Right forelimb (tissue), 1 donor: ENCODE data around the gene XRCC1.
"Not testable (repeated sequence)": the region's sequence is repeated elsewhere in the genome, so short reads cannot be mapped to it uniquely, and the experiment has no call there.

Experiments used
- DNase-seq: peaks from one replicate; pipeline ENCODE4 v3.0.0-alpha.2; 2018

The XRCC1 gene

DNA sequence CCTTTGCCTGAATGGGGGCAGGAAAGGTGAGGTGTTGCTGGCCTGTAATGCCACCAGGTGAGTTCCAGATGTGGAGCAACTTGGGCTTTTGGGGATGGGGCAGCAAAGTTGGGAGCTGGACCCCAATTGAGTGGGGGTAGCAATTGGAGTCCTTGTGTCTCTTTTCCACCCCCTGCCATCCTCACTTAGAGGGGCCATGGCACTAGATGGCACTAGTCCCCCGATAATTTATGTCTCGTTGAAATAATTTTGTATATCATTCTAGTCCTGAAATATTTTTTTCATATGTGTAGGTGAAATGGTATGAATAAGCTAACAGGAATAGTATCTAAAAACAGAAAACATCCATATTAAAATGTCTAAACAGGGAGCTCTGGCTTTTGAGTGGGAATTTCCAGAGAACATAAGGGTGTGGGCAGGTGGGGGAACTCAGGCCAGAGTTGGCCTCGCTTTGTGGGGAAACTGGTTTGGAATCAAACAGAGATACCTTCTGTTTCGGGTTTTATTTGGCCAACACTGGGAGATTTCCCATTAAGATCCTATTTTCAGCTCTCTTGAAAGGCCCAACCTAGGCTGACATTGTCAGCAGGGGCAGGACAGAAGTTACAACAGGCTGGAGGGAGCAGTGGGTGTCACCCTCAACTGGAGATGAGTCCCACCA, 24.4 kb upstream of the XRCC1 start:
- DNase-seq, result no peak

DNA sequence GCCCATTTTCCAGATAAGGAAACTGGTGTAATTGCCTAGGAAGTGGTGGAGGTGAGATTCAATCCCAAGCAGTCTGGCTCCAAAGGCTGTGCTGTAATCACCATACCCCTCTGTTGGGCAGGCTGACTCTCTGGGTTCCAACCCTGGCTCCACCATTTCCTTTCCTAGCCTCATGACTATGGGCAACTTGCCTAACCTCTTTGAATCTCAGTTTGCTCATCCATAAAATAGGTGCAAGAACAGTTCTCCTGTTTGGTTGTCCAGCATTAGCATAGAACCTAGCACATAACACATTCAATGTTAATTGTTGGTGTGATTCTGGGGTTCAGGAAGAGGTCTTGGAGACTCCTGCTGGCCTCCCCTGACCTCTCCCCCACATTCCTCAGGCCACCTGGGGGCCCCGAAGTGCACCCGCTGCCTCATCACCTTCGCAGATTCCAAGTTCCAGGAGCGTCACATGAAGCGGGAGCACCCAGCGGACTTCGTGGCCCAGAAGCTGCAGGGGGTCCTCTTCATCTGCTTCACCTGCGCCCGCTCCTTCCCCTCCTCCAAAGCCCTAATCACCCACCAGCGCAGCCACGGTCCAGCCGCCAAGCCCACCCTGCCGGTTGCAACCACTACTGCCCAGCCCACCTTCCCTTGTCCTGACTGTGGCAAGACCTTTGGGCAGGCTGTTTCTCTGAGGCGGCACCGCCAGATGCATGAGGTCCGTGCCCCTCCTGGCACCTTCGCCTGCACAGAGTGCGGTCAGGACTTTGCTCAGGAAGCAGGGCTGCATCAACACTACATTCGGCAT, 23.3 kb upstream of the XRCC1 start:
- no peak for DNase-seq

DNA sequence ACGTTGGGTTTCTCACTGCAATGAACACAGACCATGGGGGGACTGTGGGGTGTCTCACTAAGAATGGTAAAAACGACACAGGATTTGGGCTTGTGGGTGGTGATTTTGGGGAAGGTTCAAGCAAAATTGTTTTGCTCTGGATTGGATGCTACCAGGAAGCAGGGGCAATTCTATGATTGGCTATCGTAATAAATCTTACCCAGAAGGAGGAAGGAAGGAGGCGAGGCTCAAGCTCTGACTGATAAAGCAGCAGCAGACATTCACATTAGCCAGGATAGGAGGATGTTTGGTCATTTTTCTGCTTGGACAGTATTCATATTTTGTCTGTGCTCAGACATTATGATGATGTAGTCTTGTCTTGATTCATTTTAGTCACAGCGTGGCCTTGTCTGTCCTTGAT, 22.5 kb upstream of the XRCC1 start:
- DNase-seq, result no peak

DNA sequence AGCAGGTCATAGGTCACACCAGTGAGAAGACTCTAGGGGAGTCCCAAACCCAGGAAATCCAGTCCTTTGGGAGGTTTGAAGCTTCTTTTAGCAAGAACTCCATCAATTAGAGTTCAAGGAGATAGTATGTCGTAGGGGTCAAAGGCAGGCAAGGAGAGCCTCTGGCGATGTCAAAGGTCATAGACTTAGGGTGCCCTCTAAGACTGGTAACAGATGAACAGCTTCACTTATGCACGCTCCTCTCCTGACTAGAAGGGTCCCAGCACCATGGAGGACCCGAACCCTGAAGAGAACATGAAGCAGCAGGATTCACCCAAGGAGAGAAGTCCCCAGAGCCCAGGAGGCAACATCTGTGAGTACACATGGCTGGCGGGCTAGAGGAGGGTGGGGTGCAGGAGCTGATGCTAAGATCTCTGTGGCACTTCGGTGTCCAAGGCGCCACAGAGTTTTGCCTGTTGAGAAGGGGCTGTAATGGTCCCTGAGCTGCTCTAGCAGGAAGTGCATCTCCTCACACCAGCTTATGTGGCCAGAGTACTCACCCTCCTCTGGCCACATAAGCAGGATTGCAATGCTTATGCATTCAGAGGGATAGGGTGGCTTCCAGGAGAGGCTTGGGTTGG, 21.6 kb upstream of the XRCC1 start:
- DNase-seq, result no peak

DNA sequence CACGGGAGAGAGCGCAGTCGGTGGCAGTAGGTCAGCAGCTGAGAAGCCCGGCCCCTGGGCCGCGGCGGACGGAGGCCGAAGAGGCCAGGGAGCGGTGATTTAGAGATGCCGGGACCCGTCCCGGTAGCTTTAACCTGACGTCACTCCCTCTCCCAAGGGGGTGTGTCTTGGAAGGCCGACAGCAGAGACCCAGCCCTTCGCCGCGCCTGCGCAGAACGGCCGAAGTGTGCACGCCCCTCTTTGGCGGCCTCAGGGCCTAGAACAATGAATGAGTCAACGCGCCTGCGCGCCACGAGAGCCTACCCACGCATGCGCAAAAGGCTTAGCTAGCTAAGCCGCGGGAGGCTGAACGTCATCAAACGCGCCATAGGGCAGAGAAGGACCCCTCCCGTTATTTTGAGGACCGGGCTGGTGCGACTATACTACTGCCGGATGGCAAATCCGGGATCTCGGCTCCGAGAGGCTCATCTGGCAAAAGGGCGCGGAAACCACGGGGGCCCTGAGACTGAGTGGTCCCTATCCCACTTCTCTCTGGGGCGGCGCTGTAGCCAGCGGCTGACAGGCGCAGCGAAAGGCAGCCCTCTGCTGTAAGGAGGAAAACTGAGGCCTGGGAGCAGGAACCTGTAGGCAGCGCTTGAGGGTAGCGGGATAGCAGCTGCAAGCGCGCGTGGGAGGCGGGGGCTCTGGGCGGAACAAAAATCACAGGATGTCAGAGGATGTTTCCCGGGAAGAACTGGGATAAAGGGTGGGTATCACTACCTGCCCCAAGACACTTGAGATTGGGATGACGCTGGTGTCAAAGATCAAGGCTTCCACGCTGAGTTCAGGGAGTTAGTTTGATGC, 20.9 kb upstream of the XRCC1 start, which contains the start of the genes IRGQ and ZNF576:
Gene IRGQ, minus strand, starts transcription at position 136 of the 843 bp plus-strand sequence. CDS start 796 bp downstream, outside the sequence.
Gene ZNF576, plus strand, starts transcription at position 597 of the 843 bp plus-strand sequence. CDS start 514 bp downstream, outside the sequence.
- DNase-seq, result peak; percentile 100

DNA sequence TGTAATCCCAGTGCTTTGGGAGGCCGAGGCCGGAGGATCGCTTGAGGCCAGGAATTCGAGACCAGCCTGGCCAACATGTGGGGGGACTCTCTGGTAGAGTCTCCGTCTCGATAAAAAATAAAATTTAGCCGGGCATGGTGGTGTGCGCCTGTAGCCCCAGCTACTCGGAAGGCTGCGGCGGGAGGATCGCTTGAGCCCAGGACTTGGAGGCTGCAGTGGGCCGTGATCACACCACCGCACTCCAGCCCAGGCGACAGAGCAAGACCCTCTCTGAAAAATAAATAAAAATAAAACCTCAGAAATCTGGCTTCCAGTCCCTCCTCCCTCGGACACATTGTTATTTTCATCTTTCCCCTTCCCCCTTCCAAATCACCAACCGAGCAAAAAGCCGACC, 20.3 kb upstream of the XRCC1 start:
- DNase-seq, result no peak

DNA sequence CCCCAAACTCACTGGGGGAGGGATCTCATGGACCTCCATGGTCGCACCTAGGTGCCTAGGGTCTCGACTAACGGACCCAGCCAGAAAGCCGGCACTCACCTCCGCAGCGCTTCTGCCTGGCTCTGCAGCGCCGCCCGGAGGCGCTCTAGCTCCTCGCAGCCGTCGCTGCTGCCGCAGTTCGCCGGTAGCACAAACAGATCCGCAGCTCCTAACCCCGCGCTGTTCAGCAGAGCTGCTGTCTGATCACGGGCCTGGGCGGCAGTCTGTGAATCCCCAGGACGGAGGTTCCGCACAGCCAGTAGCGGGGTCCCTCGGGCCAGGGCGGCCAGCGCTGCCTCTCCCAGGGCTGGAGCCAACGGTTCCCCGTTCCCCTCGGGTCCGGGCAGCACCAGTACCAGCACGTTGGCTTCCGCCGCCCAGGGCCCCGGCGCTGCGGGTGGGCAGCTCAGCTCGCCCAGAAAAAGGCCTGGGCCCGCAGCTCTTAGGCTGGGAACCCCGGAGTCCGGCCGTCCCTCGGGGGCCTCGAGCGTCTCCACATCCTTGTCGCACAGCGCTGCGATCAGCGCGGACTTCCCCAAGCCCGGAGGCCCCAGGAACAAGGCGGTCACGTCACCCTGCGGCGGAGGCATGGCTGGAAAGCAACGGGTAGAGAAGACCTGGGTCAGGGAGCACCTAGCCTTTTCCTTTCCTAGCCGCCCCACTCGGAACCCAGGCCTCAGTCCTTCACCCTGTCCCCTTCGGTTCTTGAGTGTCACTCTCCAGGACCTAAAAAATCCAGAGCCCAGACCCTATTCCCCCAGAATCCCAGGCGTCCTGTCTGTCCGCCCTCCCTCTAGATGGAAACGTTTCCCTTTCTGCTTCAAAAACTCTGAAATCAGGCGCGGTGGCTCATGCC, 19.6 kb upstream of the XRCC1 start:
- peak; percentile 68 for DNase-seq

DNA sequence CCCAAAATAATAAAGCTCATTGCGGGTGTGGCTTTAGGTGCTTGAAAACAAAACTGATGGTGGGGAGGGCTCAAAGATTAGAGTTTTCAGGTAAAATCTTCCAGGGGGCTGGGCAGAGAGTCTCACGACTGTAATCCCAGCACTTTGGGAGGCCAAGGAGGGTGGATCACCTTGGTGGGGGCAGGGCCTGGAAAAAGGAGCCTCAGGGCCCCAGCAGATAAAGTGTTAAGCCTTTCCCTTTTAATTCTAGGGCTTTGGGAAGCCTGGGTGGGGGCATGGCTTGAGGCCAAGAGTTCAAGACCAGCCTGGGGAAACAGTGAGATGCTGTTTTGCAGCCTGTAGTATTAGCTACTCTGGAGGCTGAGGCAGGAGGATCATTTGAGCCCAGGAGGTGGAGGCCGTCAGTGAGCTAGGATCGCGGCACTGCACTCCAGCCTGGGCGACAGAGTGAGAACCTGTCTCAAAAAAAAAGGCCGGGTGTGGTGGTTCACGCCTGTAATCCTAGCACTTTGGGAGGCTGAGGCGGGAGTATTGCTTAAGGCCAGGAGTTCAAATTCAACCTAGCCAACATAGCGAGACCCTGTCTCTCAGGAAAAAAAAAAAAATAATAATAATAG, 18.9 kb upstream of the XRCC1 start:
- no peak for DNase-seq

DNA sequence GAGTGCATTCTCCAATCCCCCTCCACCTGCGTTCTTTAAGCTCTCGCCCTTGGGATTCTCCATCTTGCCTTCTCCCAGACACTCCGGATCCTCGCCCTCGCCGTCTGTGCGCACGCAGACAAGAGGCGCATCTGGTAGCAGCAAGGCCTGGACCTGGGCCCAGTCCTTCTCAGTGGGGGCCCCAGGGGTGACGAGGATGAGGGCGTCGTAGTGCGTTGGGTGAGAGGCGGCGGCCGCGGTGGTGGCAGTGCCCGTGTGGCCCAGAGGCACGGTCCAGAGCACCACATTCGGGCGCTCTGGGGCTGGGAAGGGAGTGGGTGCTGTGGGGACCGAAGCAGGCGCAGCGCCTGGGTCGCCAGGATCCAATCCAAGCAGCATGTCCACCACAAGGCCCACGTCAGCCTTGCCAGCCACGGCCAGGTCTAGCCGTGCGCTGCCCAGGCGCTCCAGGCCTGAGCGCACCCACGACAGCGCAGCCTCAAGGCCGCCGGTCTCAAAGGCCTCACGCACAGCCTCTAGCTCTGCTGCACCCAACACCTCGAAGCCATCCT, 17.5 kb upstream of the XRCC1 start:
- DNase-seq, result no peak

DNA sequence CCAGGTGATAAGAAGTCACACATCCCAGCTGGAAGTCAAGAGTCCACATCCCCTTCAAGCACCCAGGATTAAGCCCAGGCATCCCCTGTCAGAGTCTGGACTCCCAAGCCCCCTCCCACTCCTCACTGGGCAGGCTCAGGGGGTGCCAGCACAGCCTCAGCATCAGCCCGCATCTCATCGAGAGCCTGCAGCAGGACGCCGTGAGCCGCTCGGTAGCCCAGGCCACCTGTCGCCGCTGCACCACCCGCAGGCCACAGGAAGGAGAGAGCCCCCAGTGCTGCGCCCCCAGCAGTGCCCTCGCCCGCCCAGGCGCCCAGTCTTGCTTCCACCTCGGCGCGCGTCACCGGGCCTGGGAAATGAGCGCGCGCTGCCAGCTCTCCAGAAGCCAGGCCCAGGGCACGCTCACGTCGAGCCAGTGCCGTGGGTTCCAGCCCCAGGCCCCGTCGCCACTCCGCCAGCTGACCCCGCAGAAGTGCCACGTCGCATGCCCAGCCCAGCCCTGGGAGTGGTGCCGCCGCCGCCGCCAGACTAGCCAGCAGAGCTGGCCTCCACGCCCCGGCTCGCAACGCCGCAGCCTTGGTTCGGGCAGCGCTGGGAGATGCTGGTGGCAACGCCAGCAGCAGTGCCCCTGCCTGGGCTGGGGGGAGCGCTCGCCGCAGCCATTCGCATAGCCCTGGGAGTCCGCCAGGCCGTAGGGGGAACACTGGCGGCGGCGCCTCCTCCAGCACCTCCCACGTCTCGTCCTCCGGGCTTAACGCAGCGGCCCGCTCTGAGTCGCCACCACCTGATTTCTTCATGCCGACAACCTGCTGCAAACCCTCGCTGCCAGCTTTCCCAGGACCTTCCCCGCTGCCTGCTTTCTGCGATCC, 16.8 kb upstream of the XRCC1 start:
- DNase-seq, result no peak

DNA sequence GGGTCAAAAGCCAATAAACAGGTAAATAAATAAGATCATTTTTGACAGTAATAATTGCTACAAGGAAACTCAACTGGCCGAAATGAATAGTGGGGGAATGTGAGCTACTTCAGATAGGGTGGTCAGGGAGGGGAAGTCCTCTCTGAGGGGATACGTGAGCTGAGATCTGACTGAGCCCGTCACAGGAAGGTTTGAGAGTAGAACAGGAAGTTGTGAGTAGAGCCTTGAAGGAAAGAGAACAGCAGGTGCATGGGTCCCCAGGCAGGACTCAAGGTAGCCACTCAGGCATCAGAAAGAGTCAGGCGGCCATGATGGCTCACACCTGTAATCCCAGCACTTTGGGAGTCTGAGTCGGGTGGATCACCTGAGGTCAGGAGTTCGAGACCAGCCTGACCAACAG, 14.4 kb upstream of the XRCC1 start:
- DNase-seq, result no peak

DNA sequence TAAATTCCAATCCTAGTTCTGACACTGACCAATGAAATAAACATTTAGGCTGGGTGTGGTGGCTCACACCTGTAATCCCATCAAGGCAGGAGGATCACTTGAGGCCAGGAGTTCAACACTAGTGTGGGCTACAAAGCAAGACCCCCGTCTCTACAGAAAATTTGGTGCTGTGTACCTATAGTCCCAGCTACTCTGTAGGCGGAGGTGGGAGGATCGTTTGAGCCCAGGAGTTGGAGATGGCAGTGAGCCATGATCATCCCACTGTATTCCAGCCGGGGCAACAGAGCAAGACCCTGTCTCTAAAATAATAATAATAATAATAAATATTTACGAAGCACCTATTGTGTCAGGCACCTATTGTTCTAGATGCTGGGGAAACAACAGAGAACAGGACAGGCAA, 13.9 kb upstream of the XRCC1 start:
- DNase-seq, result no peak

DNA sequence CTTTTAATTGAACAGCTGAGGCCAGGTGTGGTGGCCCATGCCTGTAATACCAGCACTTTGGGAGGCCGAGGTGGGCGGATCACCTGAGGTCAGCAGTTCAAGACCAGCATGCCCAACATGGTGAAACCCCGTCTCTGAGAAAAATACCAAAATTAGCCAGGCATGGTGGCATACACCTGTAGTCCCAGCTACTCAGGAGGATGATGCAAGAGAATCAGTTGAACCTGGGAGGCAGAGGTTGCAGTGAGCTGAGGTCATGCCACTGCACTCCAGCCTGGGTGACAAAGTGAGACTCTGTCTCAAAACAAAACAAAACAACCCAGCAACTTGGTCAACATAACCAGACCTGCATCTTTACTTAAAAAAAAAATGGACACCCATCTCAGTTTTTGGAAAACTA, 11.7 kb upstream of the XRCC1 start:
- DNase-seq, result not testable (repeated sequence)

DNA sequence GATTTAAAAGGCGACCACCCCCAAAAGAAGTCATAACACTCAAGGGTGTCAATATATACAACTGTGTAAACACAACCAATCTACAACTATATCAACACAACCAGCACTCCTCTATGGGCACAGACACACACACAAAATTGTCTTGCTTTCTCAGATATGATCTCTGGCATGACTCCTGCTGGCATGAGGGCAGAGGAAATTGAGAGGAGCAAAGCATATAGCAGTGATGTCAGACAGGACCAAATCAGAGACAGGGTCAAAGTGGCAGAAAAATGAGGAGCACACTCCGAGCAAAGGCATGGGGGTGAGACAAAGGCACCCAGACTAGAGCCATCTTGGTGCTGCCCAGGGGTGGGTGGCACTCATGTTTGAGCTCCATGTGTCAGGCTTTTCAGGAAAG, 11.0 kb upstream of the XRCC1 start:
- DNase-seq, result no peak

DNA sequence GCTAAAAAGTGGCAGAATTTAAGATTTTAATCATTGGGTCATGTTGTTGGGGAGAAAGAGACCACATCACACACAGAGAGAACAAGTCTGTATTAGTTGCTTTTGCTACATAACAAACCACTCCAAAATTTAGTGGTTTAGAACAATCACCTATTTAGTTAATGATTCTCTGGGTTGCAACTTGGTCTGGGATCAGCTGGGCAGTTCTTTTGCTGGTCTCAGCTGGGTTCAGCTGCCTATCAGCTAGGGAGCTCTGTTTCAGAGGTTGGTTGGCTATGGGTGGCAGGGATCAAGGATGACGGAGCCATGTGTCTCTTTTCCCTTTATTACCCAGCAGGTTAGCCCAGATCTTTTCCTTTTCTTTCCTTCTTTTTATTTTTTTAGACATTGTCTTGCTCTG, 9.2 kb upstream of the XRCC1 start:
- no peak for DNase-seq

DNA sequence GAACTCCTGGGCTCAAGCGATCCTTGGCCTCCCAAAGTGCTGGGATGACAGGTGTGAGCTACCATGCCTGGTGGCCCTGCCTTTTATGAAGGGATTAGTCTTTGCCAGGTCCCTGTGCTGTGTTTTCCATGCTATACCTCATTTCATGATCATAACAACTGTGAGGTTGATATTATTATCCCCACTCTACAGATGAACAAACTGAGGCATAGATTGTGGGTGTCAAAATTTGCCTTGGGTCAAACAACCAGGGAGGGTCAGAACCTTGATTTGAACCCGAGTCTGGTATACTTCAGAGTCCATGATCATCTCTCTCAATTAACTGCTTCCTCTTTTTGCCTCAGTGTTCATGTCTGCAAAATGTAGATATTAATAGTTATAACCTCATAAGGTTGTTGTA, 7.2 kb upstream of the XRCC1 start:
- no peak for DNase-seq

DNA sequence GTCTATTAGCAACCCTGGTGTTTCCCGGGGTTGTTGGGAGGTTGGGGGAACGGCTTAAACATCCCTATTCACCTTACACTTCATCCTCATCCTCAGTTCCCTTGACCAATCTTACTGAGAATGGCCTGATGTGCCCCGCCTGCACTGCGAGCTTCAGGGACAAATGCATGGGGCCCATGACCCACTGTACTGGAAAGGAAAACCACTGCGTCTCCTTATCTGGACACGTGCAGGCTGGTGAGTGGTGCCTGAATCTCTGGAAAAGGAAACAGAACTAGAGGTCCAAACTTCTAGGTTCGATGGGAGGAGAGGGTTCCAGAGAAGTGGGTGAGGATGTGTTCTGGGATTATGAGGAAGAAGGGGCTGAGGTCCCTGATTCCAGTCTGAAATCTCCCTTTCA, 6.1 kb upstream of the XRCC1 start:
- no peak for DNase-seq

DNA sequence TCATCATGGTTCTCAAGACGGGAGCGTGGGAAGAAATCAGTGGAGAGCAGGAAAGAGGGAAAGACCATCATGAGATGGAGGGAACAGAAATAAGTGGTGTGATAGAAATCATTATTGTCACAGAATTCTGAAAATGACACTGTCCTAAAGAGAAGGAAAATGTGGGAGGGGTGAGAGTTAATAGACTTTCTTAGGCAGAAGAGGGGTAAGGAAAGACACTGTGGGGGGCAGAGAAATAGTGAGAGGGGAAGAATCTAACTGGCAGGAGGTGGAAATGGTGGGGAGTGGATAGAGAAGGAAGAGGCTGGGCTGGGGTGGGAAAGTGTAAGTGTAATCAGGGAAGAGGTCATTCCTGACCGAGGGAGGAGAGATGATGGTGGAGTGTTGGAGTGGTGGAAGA, 3.5 kb upstream of the XRCC1 start:
- no peak for DNase-seq

DNA sequence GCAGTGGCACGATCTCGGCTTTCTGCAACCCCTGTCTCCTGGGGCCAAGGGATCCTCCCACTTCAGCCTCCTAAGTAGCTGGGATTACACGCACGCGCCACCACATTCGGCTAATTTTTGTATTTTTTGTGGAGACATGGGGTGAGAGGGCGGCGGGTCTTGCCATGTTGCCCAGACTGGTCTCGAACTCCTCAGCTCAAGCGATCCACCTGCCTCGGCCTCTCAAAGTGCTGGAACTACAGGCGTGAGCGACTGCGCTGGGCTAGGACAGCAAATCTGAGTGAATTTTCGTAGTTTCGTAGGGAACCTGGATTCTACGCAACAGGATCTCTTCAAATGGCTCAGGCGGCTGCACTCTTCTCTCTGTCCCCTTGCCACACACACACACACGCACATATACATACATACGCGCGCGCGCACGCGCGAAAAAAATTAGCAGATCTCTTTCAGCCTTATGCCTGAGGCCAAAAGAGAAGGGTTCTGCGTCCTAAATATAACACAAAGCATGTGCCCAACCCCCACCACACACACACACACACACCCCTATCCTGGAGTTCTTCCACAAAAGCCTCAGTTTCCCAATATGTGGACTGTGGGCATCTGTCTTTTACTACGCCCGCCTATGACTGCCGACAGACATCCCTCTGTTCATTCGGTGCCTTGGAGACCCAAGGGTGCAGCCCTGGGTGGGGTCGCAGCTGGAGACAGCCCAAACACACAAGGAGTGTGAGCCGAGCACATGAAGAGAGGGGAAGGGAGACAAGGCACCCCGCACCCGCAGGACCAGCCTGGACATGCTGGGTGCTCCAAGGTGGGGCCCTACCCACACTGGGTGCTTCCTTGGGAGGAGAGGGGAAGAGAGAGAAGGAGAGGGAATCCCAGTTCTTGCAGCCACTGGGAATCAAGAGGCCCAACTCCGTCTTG, 890 bp upstream of the XRCC1 start:
- no peak for DNase-seq
